GM10266 (cell line): ENCODE data around the gene FAM98B.

Source experiments
- DNase-seq: peaks from one replicate; pipeline ENCODE4 v3.0.0; 2012; ENCODE audit errors: extremely low spot score
- CTCF ChIP-seq: IDR thresholded peaks from 2 replicates; pipeline ENCODE4 v1.5.1; 2012; ENCODE audit warnings: mild to moderate bottlenecking, low read depth; ENCODE audit not compliant: control insufficient read depth, insufficient read depth; ENCODE audit errors: missing control alignments

The FAM98B gene

GRCh38 chr15:38486936-38487335 is 33.0 kb downstream of the FAM98B start:
- no peak for TF ChIP-seq CTCF

GRCh38 chr15:38487378-38487777 is 33.5 kb downstream of the FAM98B start:
- TF ChIP-seq CTCF = no peak
- no peak for DNase-seq

More at GRCh38 chr15:38486936-38487335, 33.0 kb downstream of the FAM98B start:
- DNase-seq = no peak

- TF ChIP-seq CTCF = no peak
These were observed 36.5 kb downstream of the FAM98B start for GRCh38 chr15:38490242-38490922.

GRCh38 chr15:38496151-38496550 is 42.2 kb downstream of the FAM98B start:
- DNase-seq = no peak
- no peak for TF ChIP-seq CTCF

More at GRCh38 chr15:38490242-38490922, 36.5 kb downstream of the FAM98B start:
- no peak for DNase-seq

DNA sequence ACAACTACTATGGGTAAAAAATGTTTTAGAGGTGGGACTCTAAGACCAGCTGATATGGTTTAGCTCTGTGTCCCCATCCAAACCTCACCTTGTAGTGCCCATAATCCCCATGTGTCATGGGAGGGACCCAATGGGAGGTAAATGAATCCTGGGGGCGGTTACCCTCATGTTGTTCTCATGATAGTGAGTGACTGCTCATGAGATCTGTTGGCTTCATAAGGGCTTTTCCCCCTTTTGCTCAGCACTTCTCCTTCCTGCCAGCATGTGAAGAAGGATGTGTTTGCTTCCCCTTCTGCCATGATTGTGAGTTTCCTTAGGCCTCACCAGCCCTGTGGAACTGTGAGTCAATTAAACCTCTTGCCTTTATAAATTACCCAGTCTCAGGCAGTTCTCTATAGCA is 45.7 kb downstream of the FAM98B start:
- TF ChIP-seq CTCF = no peak
- DNase-seq = no peak

DNA sequence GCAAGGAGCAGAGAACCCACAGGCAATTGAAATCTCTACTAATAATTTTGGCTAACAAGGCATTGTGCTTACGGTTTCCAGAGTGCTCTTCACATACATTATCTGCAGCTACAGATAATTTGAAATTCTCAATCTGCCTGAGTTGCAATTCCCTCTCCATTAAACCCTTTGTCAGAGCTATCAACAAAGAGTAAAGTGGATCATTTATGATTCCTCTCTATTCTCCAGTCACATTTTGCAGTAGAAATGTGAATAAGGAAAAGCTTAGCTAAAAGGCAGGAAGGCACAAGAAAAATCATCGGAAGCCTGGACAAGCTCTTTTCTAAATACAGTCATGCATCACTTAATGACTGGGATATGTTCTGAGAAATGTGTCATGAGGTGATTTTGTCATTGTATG is 49.6 kb downstream of the FAM98B start:
- no peak for DNase-seq
- no peak for TF ChIP-seq CTCF

DNA sequence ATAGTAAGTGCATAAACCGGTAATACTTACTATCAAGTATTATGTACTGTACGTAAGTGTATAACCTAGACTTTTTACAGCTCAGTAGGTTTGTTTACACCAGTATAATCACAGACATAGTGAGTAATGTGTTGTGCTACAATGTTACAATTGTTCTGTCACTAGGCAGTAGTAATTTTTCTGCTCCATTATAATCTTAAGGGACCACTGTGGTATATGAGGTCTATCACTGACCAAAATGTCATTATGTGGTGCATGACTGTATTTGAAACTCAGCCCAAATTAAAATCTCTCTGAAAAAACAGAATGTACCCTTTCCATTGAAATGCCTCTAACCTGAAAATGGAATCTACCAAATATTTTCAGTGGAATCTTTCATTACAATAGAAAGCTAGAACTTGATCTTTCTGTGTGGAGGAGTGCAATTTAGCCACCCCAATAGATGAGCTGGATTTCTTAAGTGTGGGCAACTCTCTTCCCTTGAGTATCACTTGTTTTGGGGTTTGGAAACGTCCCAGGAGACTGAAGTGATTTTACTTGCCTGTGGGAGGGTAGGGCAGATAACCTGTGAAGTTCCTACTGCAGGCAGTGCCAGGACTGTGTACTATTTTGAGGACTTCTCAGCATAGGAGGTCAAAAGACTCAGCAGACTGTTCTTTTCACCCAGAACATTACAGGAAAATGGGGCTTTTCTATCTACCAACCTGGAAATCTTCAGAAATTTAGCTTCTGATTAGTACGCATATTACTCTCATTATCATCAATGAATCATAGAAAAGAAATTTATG is 50.9 kb downstream of the FAM98B start:
- DNase-seq = no peak
- no peak for TF ChIP-seq CTCF
